GM12878 (cell line): ENCODE data around the gene ST6GALNAC3. TPM values are rescaled to one million over a fixed set of nuclear protein-coding genes. Genes with fewer than 3 reads are reported as not detected.

ENCODE experiments used
- ATAC-seq: fragments of 200-7000 bp; cut with Tn5 transposase; 3 replicates; pipeline ENCODE4 v1.9.1; 2020; ENCODE audit warnings: mild to moderate bottlenecking, moderate library complexity
- BruUV-seq: library from RNA; stranded (reverse); fragments of 400-500 nt; replicated peaks from 2 replicates; lab custom pipeline; 2021; lab: Mats Ljungman, UMichigan
- CTCF ChIA-PET: fragments of 300-600 bp; sonication (Branson Sonifier 250); formaldehyde crosslinking; extraction: SDS; loops from one replicate; lab custom pipeline; 2021; ENCODE audit warnings: inconsistent platforms; lab: Yijun Ruan, JAX
- POLR2A ChIA-PET: fragments of 350-600 bp; formaldehyde crosslinking; extraction: SDS; loops from one replicate; lab custom pipeline; 2021; ENCODE audit warnings: inconsistent platforms; lab: Charles Lee
- RAD21 ChIA-PET: fragments of 300-600 bp; sonication (Branson Sonifier 250); formaldehyde crosslinking; loops from one replicate; lab custom pipeline; 2023; ENCODE audit warnings: antibody characterized with exemption; ENCODE audit not compliant: unreplicated experiment; lab: Charles Lee
- SMC1A ChIA-PET: fragments of 300-600 bp; sonication (Branson Sonifier 250); formaldehyde crosslinking; loops from one replicate; lab custom pipeline; 2023; ENCODE audit not compliant: unreplicated experiment, uncharacterized antibody; lab: Charles Lee
- DNase-seq: peaks from one replicate; pipeline ENCODE4 v3.0.0-alpha.2; 2011; ENCODE audit warnings: low read depth, low spot score
- FAIRE-seq: peaks from 3 replicates; lab custom pipeline; 2011; peaks lifted over from hg19 to GRCh38; lab: Jason Lieb, UNC
- H2AFZ ChIP-seq: 2 replicates; pipeline ENCODE4 v1.6.0; 2011; ENCODE audit warnings: low read depth, low read length, control low read depth; ENCODE audit not compliant: control insufficient read depth
- H3K27ac ChIP-seq: 2 replicates; pipeline ENCODE4 v1.5.1; 2011; ENCODE audit warnings: control low read depth; ENCODE audit not compliant: control insufficient read depth, insufficient read depth
- H3K27me3 ChIP-seq, 2 experiments: replicated peaks in 1 of 2; 2 replicates each; pipeline versions ENCODE4 v1.6.0 to v1.6.1; 2011; ENCODE audit warnings: low read length in 1 of 2; ENCODE audit not compliant: control insufficient read depth in 2 of 2, insufficient read depth in 2 of 2
- H3K36me3 ChIP-seq, 2 experiments: 2 replicates each; pipeline ENCODE4 v1.5.1; 2011; ENCODE audit warnings: low read length in 1 of 2; ENCODE audit not compliant: control insufficient read depth in 2 of 2, insufficient read depth in 2 of 2
- H3K4me1 ChIP-seq: 2 replicates; pipeline ENCODE4 v1.6.1; 2011; ENCODE audit warnings: mild to moderate bottlenecking, low read length, moderate library complexity, mixed read lengths; ENCODE audit not compliant: control insufficient read depth, insufficient read depth
- H3K4me2 ChIP-seq: 2 replicates; pipeline ENCODE4 v1.6.0; 2011; ENCODE audit warnings: control low read depth; ENCODE audit not compliant: control insufficient read depth, insufficient read depth
- H3K4me3 ChIP-seq: fragments of 200-600 bp; sonication (generic); 2 replicates; pipeline ENCODE4 v1.5.1; 2016
- H3K79me2 ChIP-seq: 2 replicates; pipeline ENCODE4 v1.6.0; 2011; ENCODE audit warnings: low read length; ENCODE audit not compliant: control insufficient read depth, insufficient read depth
- H3K9ac ChIP-seq: 2 replicates; pipeline ENCODE4 v1.8.0; 2011; ENCODE audit warnings: low read length, control low read depth, mixed read lengths; ENCODE audit not compliant: control insufficient read depth, insufficient read depth
- H3K9me3 ChIP-seq: replicated peaks from 3 replicates; pipeline ENCODE4 v1.5.1; 2011; ENCODE audit warnings: mild to moderate bottlenecking, low read length; ENCODE audit not compliant: control insufficient read depth, insufficient read depth
- H4K20me1 ChIP-seq: 2 replicates; pipeline ENCODE4 v1.6.0; 2011; ENCODE audit not compliant: control insufficient read depth, insufficient read depth
- ASH2L ChIP-seq: fragments of 300-600, 200-600 bp; sonication (generic); IDR thresholded peaks from 2 replicates; pipeline ENCODE4 v1.6.1; 2017; ENCODE audit warnings: low read depth, mild to moderate bottlenecking, borderline replicate concordance
- CHD1 ChIP-seq: IDR thresholded peaks from 2 replicates; pipeline ENCODE4 v1.6.1; 2012; ENCODE audit warnings: low read depth, low read length, improper control_type of control experiment
- ETV6 ChIP-seq, 2 experiments: fragments of 450-650 bp in 1 of 2; IDR thresholded peaks in 1 of 2; conservative IDR thresholded peaks in 1 of 2; 2 replicates each; pipeline ENCODE4 v1.6.1; 2014; ENCODE audit warnings: antibody characterized with exemption in 1 of 2, borderline replicate concordance in 1 of 2, low read depth in 1 of 2, mild to moderate bottlenecking in 1 of 2, moderate library complexity in 1 of 2
- KAT2A ChIP-seq: conservative IDR thresholded peaks from 2 replicates; pipeline ENCODE4 v1.6.1; 2011; ENCODE audit warnings: low read depth, low read length; ENCODE audit not compliant: control insufficient read depth
- LARP7 ChIP-seq: fragments of 450-650 bp; IDR thresholded peaks from 2 replicates; pipeline ENCODE4 v1.6.1; 2017; ENCODE audit warnings: mild to moderate bottlenecking
- MYB ChIP-seq: fragments of 150-350 bp; IDR thresholded peaks from 2 replicates; pipeline ENCODE4 v1.6.1; 2014; ENCODE audit warnings: mild to moderate bottlenecking, low read depth, low read length, borderline replicate concordance
- NFXL1 ChIP-seq: fragments of 450-650 bp; IDR thresholded peaks from 2 replicates; pipeline ENCODE4 v1.6.1; 2017; ENCODE audit warnings: antibody characterized with exemption, mild to moderate bottlenecking, borderline replicate concordance
- NFYB ChIP-seq: IDR thresholded peaks from 2 replicates; pipeline ENCODE4 v1.6.1; 2011; ENCODE audit warnings: low read depth, mild to moderate bottlenecking, low read length, improper control_type of control experiment, moderate library complexity; ENCODE audit not compliant: insufficient read depth
- POLR2AphosphoS2 ChIP-seq: IDR thresholded peaks from 2 replicates; pipeline ENCODE4 v1.6.1; 2011; ENCODE audit warnings: low read depth, mild to moderate bottlenecking, low read length, improper control_type of control experiment, moderate library complexity
- RELA ChIP-seq: fragments of 450-650 bp; IDR thresholded peaks from 2 replicates; pipeline ENCODE4 v1.8.0; 2014; ENCODE audit warnings: borderline replicate concordance; ENCODE audit not compliant: partially characterized antibody
- RFX5 ChIP-seq: IDR thresholded peaks from 2 replicates; pipeline ENCODE4 v1.6.1; 2011; ENCODE audit warnings: low read depth, low read length, improper control_type of control experiment
- SIX5 ChIP-seq: IDR thresholded peaks from 2 replicates; pipeline ENCODE4 v1.6.1; 2011; ENCODE audit warnings: mild to moderate bottlenecking, low read depth, low read length, moderate library complexity; ENCODE audit not compliant: severe bottlenecking
- SMC3 ChIP-seq: IDR thresholded peaks from 2 replicates; pipeline ENCODE4 v1.6.1; 2011; ENCODE audit warnings: low read length, improper control_type of control experiment, borderline replicate concordance
- SRF ChIP-seq, 2 experiments: IDR thresholded peaks; 2 replicates each; pipeline ENCODE4 v1.6.1; 2011; ENCODE audit warnings: low read depth in 2 of 2, low read length in 2 of 2, mild to moderate bottlenecking in 1 of 2, moderate library complexity in 1 of 2
- SUPT20H ChIP-seq: IDR thresholded peaks from 2 replicates; pipeline ENCODE4 v1.6.1; 2011; ENCODE audit warnings: low read depth, mild to moderate bottlenecking, low read length, moderate library complexity, borderline replicate concordance; ENCODE audit not compliant: control insufficient read depth
- ZZZ3 ChIP-seq: IDR thresholded peaks from 2 replicates; pipeline ENCODE4 v1.6.1; 2011; ENCODE audit warnings: low read depth; ENCODE audit not compliant: control insufficient read depth, insufficient read length
- WGBS: methylation state at CpG from one replicate; pipeline ENCODE4 v1.1.6; 2016; ENCODE audit warnings: low lambda C conversion rate; ENCODE audit not compliant: insufficient replicate concordance, insufficient coverage; ENCODE audit errors: missing lambda C conversion rate; 5-methylcytosine and 5-hydroxymethylcytosine counted together
- in situ Hi-C: fragments of 300-500 bp; cut with MboI; formaldehyde crosslinking; loops from 9 replicates; pipeline ENCODE4 v1.14.3; 2018; ENCODE audit warnings: mixed read lengths
- intact Hi-C: fragments of 100-400 bp; cut with micrococcal nuclease; formaldehyde crosslinking; loops from one replicate; pipeline ENCODE4 v1.14.2; 2022; ENCODE audit not compliant: unreplicated experiment
- polyA plus RNA-seq, 11 experiments: library from polyadenylated mRNA; depleted of rRNA in 4 of 11; unstranded in 6 of 11; stranded (reverse) in 5 of 11; fragments of >200 nt; fragmentation: Nextera tagmentation in 4 of 11; fragmentation: Illumina TruSeq in 1 of 11; extraction: Ambion mirVana in 4 of 11; extraction: Trizol in 1 of 11; gene quantifications; 1 replicate in 1 of 11; 2 replicates in 10 of 11; pipeline versions ENCODE4 v1.2.1 to v1.2.3, GENCODE V29; 2011 to 2016; ENCODE audit warnings: inconsistent platforms in 2 of 11, missing spikeins in 2 of 11, low read depth in 1 of 11
- total RNA-seq, 4 experiments: library from RNA; depleted of rRNA in 3 of 4; stranded (reverse); fragments of >200 nt in 3 of 4; fragmentation: Illumina TruSeq in 1 of 4; extraction: Trizol in 1 of 4; gene quantifications; 2 replicates each; pipeline versions ENCODE4 v1.2.1 to v1.2.3, GENCODE V29; 2013 to 2021

Gene ST6GALNAC3
- total and polyA plus RNA-seq, 10 of the 15 experiments (the other 5 are each of a cell fraction or from before 2014, with no cell fraction given) = 0.04 to 0.68 (median 0.18) TPM; not detected in 3

- H3K27me3 ChIP-seq = no peaks in the 10 kb centered on the region
- ChIA-PET RAD21 (no interaction called here), CTCF (no interaction called here), SMC1A (no interaction called here), POLR2A (no interaction called here)
- in situ Hi-C loops (no loop called here), intact Hi-C loops (no loop called here)
- no peaks in the 10 kb centered on the region for H3K36me3 ChIP-seq
- BruUV-seq = no TSS peak
- H3K4me1 ChIP-seq = no peaks in the 10 kb centered on the region
- no peaks in the 10 kb centered on the region for H3K79me2 ChIP-seq
- H3K27ac ChIP-seq = no peak overlapping the region
- no peak overlapping the region for H2AFZ ChIP-seq
- TF ChIP-seq LARP7 (no peak), POLR2AphosphoS2 (no peak), SIX5 (no peak), ASH2L (no peak), MYB (no peak), NFXL1 (no peak), ZZZ3 (no peak), ETV6 (conservative IDR thresholded peaks at IDR 0.05 in 1 of 2, IDR thresholded peaks at IDR 0.05 in 1 of 2; ENCODE audit: borderline replicate concordance in 1 of 2, low read depth in 1 of 2) (no peak), SRF (IDR thresholded peaks at IDR 0.05; ENCODE audit: low read depth in 2 of 2, low read length in 2 of 2) (no peak), RELA (no peak), KAT2A (no peak), RFX5 (no peak), CHD1 (no peak), SUPT20H (no peak), NFYB (no peak), SMC3 (no peak)
- no peak overlapping the region for H3K4me3 ChIP-seq
- no peak for DNase-seq
- H4K20me1 ChIP-seq = no peaks in the 10 kb centered on the region
- H3K4me2 ChIP-seq = no peak overlapping the region
- ATAC-seq = no peak
- WGBS = 23% methylated on average over 4 of the region's 4 CpGs
- H3K9me3 ChIP-seq = no peaks in the 10 kb centered on the region
- no peak for FAIRE-seq
- no peak overlapping the region for H3K9ac ChIP-seq
These were observed 18.6 kb upstream of the ST6GALNAC3 start for GRCh38 chr1:76055987-76056386.
